Adrenal gland (tissue), 12 donors: ENCODE measurements around the gene NDC80. TPM values are rescaled to one million over a fixed set of nuclear protein-coding genes. Genes with fewer than 3 reads are reported as not detected.

Experiments used
- DNase-seq, 7 donors: peaks; one replicate each; pipeline ENCODE4 v3.0.0-alpha.2; 2019 to 2020
- H3K27ac ChIP-seq, 5 donors: fragments of 200-600 bp; sonication (generic) in 4 of 5; 1 replicate in 3 of 5; 2 replicates in 2 of 5; pipeline versions ENCODE4 v1.5.1 to v1.8.0; 2016 to 2020; ENCODE audit warnings: mild to moderate bottlenecking in 1 of 5
- H3K27me3 ChIP-seq: fragments of 200-600 bp; 2 replicates; pipeline ENCODE4 v1.8.0; 2021
- H3K36me3 ChIP-seq, 2 donors: fragments of 200-600 bp; replicated peaks in 1 of 2; 1 replicate in 1 of 2; 2 replicates in 1 of 2; pipeline versions ENCODE4 v1.5.1 to v1.8.0; 2018 to 2022
- H3K4me1 ChIP-seq, 2 donors: fragments of 200-600 bp; replicated peaks in 1 of 2; 1 replicate in 1 of 2; 2 replicates in 1 of 2; pipeline versions ENCODE4 v1.5.1 to v1.8.0; 2018 to 2021
- H3K4me3 ChIP-seq, 4 donors: fragments of 200-600 bp; sonication (generic) in 3 of 4; one replicate each; pipeline ENCODE4 v1.5.1; 2016 to 2018
- H3K9me3 ChIP-seq, 3 donors: fragments of 200-600 bp; sonication (generic) in 1 of 3; replicated peaks in 1 of 3; 1 replicate in 2 of 3; 2 replicates in 1 of 3; pipeline versions ENCODE4 v1.5.1 to v1.8.0; 2016 to 2021
- POLR2A ChIP-seq, 2 donors: fragments of 450-650 bp; IDR thresholded peaks; one replicate each; pipeline ENCODE4 v1.6.1; 2017; ENCODE audit warnings: antibody characterized with exemption in 2 of 2, mild to moderate bottlenecking in 2 of 2, moderate library complexity in 1 of 2
- WGBS, 4 donors: extraction: QIAGEN DNeasy Blood & Tissue Kit in 2 of 4; methylation state at CpG; one replicate each; pipeline versions ENCODE4 v1.1.5 to v1.1.7; 2013 to 2017; 5-methylcytosine and 5-hydroxymethylcytosine counted together
- intact Hi-C, 2 donors: fragments of 100-400 bp; cut with DNase I; formaldehyde crosslinking; loops; one replicate each; pipeline versions ENCODE4 v1.14.1 to v1.15.0; 2022 to 2023
- polyA plus RNA-seq, 3 donors: library from polyadenylated mRNA; stranded (reverse); fragments of 200-250 nt in 2 of 3; fragments of 350-450 nt in 1 of 3; fragmentation: Illumina TruSeq in 1 of 3; extraction: RNeasy Lipid Tissue Mini Kit (QIAGEN cat#74804) in 1 of 3; gene quantifications; one replicate each; pipeline ENCODE4 v1.2.3, GENCODE V29; 2013 to 2014
- total RNA-seq, 9 donors: library from RNA; depleted of rRNA in 4 of 9; stranded (reverse); fragments of >200 nt in 4 of 9; fragments of 120-200 nt in 1 of 9; fragmentation: NEBNext Ultra II Directional in 1 of 9; extraction: Animal tissue kit (Norgen Biotek cat#: 25700) in 1 of 9; gene quantifications; one replicate each; pipeline versions ENCODE4 v1.1.0 to v1.2.4, GENCODE V29; 2013 to 2023
- TF ChIP-seq, protein P1 (sequence below), 6 experiments: fragments of 450-650 bp in 4 of 6; fragments of 200-600 bp in 2 of 6; sonication (generic) in 1 of 6; IDR thresholded peaks; 1 replicate in 5 of 6; 2 replicates in 1 of 6; pipeline versions ENCODE4 v1.5.1 to v1.8.0; 2016 to 2021; ENCODE audit warnings: antibody characterized with exemption in 6 of 6, mild to moderate bottlenecking in 2 of 6, moderate library complexity in 1 of 6
- donor health status: healthy with polysubstance abuse.
- donor health status: Bipolar disorder and iron deficiency.
- donor health status: DM: yes; HTN: yes; CAD: no.
- donor health status: DM: no; HTN: no; CAD: no.
- donor health status: DM: no; HTN: no; CAD: no.
- donor health status: DM: yes; HTN: yes; CAD: no.

NDC80 gene
- total and polyA plus RNA-seq, 12 donors, result 0.35 to 15.4 (median 0.84) TPM; not detected in 1

DNA sequence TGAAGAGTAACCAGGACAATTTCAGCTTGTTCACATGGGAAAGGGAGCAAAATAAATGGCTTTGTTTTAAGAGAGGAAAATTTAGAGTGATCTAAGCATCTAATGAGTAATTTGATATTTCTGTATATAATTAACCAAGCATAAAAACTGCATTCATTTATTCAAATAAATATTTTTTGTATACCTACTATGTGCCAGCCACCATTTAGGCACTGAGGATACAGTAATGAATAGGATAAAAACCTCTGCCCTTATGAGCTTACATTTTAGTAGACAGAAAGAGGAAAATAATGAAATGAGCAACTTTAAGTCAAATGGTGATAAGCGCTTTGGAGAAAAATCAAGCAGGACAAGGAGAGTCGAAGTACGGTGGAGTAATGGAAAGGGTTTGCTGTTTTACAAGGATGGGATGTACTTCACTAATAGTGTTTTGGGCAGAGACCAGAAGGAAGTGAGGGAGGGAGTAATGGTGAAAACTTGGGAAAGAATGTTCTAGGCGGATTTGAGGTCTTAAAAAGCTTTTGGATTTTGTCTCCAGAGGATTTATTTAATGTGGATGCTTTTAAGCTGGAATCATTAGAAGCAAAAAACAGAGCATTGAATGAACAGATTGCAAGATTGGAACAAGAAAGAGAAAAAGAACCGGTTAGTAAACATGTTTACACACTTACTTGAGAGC lies 17.4 kb downstream of the NDC80 start:
- Histone ChIP-seq H3K27ac (no peak overlapping the region), H3K36me3 (no peaks in the 10 kb centered on the region), H3K4me1 (no peaks in the 10 kb centered on the region), H3K4me3 (no peak overlapping the region), H3K9me3 (no peaks in the 10 kb centered on the region), H3K27me3 (no peaks in the 10 kb centered on the region)
- no peak for TF ChIP-seq POLR2A (IDR thresholded peaks at IDR 0.05)
- TF ChIP-seq, protein P1, sequence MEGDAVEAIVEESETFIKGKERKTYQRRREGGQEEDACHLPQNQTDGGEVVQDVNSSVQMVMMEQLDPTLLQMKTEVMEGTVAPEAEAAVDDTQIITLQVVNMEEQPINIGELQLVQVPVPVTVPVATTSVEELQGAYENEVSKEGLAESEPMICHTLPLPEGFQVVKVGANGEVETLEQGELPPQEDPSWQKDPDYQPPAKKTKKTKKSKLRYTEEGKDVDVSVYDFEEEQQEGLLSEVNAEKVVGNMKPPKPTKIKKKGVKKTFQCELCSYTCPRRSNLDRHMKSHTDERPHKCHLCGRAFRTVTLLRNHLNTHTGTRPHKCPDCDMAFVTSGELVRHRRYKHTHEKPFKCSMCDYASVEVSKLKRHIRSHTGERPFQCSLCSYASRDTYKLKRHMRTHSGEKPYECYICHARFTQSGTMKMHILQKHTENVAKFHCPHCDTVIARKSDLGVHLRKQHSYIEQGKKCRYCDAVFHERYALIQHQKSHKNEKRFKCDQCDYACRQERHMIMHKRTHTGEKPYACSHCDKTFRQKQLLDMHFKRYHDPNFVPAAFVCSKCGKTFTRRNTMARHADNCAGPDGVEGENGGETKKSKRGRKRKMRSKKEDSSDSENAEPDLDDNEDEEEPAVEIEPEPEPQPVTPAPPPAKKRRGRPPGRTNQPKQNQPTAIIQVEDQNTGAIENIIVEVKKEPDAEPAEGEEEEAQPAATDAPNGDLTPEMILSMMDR (IDR thresholded peaks at IDR 0.05), result no peak
- DNase-seq, result no peak
- WGBS, 4 donors, result 86 to 95% (median 89%) methylated on average over 5 of the region's 5 CpGs
- intact Hi-C loops, result no loop called here

DNA sequence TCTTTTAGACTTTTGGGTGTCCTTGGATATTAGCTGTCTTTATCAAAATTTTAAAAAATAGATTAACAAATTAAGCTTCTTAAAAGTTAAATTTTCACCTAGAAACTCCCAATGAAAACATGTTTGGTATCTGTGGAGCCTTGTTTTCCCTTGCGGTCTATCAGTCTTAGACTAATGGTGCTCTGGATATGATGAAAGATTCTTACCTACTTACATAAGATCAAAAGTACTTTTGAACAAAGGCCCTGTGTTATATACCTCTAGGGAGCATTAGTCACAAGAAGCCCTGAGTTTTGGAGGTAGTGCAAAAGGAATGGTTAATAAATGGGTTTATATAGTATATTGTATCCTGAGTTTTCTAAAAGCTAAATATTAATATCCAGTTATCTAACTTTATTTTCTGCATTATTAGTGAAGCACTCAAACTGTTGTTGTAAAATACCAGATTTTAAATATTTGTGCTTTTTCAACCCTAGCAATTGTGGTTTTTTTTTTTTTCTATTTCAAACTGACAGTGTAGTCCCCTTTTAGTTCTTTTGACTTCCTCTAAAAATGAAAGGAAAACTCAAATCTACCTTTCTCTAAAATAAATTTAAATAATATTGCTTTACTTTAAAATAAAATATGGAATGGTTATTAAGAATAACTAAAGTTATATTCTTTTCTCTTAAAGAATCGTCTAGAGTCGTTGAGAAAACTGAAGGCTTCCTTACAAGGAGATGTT lies 18.1 kb downstream of the NDC80 start:
- TF ChIP-seq, protein P1 (IDR thresholded peaks at IDR 0.05), result no peak
- no peak for TF ChIP-seq POLR2A (IDR thresholded peaks at IDR 0.05)
- no peak overlapping the region for H3K27ac ChIP-seq
- DNase-seq, result no peak
- H3K27me3 ChIP-seq, result no peaks in the 10 kb centered on the region
- intact Hi-C loops, result no loop called here
- no peaks in the 10 kb centered on the region for H3K36me3 ChIP-seq
- no peaks in the 10 kb centered on the region for H3K9me3 ChIP-seq
- no peak overlapping the region for H3K4me3 ChIP-seq
- no peaks in the 10 kb centered on the region for H3K4me1 ChIP-seq
- 87 to 94% (median 90%) methylated on average over 3 of the region's 3 CpGs for WGBS, 4 donors

DNA sequence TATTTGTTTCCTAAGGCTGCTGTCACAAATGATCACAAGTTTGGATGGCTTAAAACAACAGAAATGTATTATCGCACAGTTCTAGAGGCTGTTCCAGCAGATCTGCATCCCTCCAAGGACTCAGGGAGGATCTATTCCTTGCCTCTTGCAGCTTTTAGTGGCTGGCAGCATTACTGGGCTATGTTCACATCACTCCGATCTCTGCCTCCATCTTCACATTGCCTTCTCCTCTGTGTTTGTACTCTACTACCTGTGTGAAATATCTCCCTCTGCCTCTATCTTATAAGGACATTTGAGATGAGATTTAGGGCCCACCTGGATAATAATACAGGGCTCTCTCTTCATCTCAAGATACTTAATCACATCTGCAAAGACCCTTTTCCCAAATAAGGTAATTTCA lies 18.9 kb downstream of the NDC80 start:
- WGBS, 4 donors, result 84 to 100% (median 90%) methylated on average over 2 of the region's 2 CpGs
- TF ChIP-seq, protein P1 (IDR thresholded peaks at IDR 0.05), result no peak
- TF ChIP-seq POLR2A (IDR thresholded peaks at IDR 0.05), result no peak
- H3K4me1 ChIP-seq, result no peaks in the 10 kb centered on the region
- no peaks in the 10 kb centered on the region for H3K27me3 ChIP-seq
- intact Hi-C loops, result no loop called here
- no peaks in the 10 kb centered on the region for H3K9me3 ChIP-seq
- H3K36me3 ChIP-seq, result no peaks in the 10 kb centered on the region
- H3K27ac ChIP-seq, result no peak overlapping the region
- no peak for DNase-seq
- H3K4me3 ChIP-seq, result no peak overlapping the region

DNA sequence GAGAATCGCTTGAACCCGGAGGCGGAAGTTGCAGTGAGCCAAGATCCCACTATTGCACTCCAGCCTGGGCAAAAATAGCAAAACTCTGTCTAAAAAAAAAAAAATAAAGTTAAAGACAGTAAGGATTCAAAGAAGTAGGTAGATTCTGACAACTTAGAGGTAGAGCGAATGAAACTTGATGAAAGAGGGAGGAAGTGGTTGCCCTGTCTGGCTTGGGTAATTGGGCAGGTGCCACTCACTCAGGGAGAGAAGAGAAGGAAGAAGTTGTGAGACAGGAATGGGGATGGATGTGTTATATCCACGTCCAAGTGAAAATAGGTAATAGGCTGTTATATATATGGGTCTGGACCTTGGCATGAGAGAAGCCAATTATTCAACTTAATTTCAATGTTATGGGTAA lies 26.3 kb downstream of the NDC80 start:
- H3K9me3 ChIP-seq, result no peaks in the 10 kb centered on the region
- no peak overlapping the region for H3K27ac ChIP-seq
- no peaks in the 10 kb centered on the region for H3K36me3 ChIP-seq
- DNase-seq, result no peak
- H3K27me3 ChIP-seq, result no peaks in the 10 kb centered on the region
- no peak for TF ChIP-seq POLR2A (IDR thresholded peaks at IDR 0.05)
- TF ChIP-seq, protein P1 (IDR thresholded peaks at IDR 0.05), result no peak
- H3K4me1 ChIP-seq, result no peaks in the 10 kb centered on the region
- intact Hi-C loops, result no loop called here
- 93 to 98% (median 95%) methylated on average over 5 of the region's 5 CpGs for WGBS, 4 donors
- H3K4me3 ChIP-seq, result no peak overlapping the region
